HG03108 (cell line): ENCODE data around the gene MYRIP.
A peak's percentile ranks its signal among the peaks of the same experiment; 100 is the strongest.

ENCODE experiments used
- ATAC-seq: cut with Tn5 transposase; IDR thresholded peaks from one replicate; pipeline ENCODE4 v1.9.1; 2021; ENCODE audit warnings: moderate library complexity; ENCODE audit not compliant: unreplicated experiment

The MYRIP gene

GRCh38 chr3:40308725-40309417 lies 499.5 kb downstream of the MYRIP start:
- no peak for ATAC-seq

DNA sequence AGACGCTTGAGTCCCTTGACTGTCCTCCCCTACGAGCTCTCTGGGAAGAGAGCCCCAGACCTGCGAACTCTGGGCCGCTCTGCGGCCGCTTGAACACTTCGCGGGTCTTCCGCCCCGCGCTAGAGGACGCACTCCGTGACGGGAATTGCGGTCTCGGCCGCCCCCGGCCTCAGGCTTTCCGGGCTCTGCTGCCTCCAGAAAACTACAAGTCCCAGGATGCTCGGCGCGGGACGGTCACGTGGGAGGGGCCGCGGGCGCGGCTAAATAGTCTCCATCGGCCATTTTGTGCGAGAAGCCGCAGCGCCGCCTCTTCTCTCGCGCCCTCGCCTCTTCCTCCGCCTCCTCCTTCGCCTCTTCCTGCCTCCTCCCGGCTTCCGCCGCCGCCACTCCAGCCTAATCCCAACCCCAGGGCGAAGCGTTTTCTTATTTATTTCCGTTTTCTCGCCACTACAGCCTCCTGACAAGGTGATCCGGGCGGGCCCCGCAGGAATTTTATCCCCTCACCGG lies 500.1 kb downstream of the MYRIP start, which contains the start of gene EIF1B:
TSS of gene EIF1B (plus strand) at position 290 of the 507 bp plus-strand sequence. CDS start 235 bp downstream, outside the sequence.
- ATAC-seq = peak; percentile 89
